Dermis microvascular lymphatic vessel endothelial cell (primary cell): ENCODE measurements around the gene CABLES2. TPM values are rescaled to one million over a fixed set of nuclear protein-coding genes. Genes with fewer than 3 reads are reported as not detected.

Experiments used
- DNase-seq, 2 donors: peaks; one replicate each; pipeline versions ENCODE4 v3.0.0 to v3.0.0-alpha.2; 2010; ENCODE audit warnings: low read depth in 2 of 2
- total RNA-seq: library from RNA; depleted of rRNA; stranded (reverse); fragments of >200 nt; gene quantifications from 2 replicates; pipeline ENCODE4 v1.2.1, GENCODE V29; 2014

CABLES2 gene
- total RNA-seq, 1 donor from 2014 or later = 0.77 TPM

DNA sequence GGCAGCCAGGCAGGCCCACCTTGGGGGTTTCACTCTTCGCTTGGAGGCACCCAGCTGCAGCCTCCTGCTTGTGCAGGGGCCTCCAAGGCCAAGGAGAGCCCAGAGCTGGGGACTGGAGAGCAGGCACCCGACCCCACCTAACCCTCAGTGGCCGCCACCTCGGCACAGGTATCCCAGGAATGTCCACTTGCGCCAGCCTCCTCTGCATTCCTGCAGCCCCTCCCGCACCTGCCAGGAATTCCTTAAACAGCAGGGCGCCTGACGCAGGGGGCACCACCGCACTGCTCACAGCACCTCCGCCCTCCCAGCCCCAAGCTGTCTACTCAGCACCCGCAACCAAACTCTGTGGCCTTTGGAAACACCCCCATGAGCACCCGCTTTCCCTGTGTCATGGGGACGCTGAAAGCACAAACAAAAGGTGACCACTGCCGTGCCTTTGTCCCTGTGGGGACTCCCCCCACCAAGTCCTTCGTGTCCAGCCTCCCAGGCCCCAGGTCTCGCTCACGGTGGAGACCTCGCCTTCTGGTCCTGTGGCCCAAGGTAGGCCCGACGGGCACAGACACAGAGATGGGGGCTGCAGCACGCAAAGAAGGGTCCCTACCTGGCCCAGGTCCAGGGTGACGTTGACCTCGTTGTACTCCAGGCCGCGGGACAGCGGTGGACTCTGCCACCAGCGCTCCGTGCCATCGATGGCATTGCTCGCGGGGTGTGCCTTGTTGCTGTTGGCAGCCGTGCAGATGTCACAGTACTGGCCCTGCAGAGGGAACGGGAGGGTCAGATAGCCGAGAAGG is 45.1 kb downstream of the CABLES2 start:
- no peak for DNase-seq

- no peak for DNase-seq
Measured at GRCh38 chr20:62360854-62361798, 46.0 kb downstream of the CABLES2 start.

GRCh38 chr20:62359491-62360121 is 47.5 kb downstream of the CABLES2 start:
- peak in 1 of 2 donors; percentile 81 for DNase-seq

GRCh38 chr20:62359043-62359490 is 48.0 kb downstream of the CABLES2 start:
- no peak for DNase-seq

DNA sequence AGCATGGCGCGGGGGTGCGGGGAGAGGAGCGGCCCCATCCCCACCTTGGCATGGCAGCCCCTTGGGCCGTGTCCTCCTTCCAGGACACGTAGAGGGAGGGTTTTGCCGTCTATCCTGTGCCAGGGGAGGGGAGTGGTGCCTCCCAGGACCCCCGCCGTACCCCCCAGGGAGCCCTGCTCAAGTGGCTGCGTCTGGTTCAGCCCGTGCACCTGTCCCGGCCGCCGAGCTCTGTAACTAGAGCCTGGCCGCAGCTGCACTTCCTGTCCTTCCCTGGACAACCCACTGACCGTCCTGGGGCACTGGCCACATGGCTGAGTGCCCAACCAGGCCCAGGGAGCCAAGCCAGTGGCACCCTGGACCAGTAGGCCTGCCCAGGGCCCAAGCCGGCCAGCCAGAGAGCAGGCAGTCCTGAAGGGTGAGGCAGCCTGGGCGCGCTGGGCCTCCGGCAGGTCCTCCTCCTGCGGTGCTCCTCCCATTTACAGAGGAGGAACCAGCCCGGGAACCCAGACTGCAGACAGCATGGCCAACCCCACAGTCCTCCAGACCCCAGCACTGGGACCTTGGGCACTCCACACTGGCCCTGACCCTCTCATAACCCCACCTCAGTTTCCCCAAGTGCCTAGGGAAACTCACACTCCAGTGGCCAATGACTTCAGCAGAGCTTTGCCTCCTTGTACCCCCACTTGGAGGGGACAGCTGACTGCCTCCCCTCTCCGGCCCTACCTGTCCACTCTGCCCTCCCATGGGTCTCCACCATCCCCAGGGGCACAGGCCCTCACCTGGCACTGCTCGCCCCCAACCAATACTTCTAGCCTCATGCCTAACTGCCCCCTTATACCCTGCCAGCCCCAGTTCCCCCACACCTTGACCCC is 48.7 kb downstream of the CABLES2 start:
- DNase-seq = peak in 1 of 2 donors; percentile 77

DNA sequence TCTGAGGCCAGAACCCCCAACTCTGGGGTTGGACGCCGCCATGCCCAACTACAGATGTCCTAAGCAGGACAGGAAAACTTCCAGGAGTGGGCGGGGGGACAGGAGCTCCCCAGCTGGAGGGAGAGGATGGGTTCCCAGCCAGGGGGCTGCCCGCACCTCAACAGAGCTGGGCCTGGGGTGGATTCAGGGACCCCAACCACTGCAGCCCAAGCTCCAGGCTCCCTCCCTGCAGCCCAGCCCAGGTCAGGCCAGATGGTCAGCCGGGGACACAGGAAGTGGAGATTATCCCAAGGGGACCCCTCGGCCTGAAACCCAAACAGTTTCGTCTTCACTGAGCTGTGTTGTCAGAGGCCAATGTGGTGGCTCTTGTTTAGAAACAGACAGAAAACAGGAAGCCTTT is 49.4 kb downstream of the CABLES2 start:
- DNase-seq = no peak

GRCh38 chr20:62357187-62357667 is 49.9 kb downstream of the CABLES2 start:
- peak; percentile 43 to 89 for DNase-seq

DNA sequence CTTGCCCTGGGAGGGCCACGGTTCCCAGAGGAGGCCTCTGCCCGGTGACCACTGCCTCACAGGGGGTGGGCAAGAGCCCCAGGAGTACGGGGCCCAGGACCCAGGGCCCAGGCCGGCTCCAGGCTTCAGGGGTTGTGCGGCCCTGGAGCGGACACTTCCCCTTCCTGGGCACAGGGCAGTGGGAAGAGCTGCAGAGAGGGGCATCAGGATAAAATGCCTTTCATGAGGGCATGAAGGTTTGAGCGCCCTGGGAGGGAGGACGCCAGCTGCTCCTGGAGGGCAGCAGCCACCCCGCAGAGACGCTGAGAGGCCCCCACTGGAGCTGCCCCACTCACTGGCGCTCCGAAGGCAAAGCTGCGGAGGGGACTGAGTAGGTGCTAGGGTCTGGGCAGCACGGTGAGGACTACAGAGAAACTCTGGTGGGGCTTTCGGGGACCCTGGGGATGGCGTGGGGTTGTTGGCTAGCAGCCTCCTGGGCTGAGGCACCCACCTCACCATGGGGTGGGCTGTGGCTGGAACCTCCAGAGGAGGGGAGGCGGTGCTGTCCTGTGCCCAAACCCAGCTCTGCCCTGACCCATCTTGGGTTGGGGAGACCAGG is 50.4 kb downstream of the CABLES2 start:
- no peak for DNase-seq

- no peak for DNase-seq
Measured at GRCh38 chr20:62355878-62356588, 51.1 kb downstream of the CABLES2 start.

DNA sequence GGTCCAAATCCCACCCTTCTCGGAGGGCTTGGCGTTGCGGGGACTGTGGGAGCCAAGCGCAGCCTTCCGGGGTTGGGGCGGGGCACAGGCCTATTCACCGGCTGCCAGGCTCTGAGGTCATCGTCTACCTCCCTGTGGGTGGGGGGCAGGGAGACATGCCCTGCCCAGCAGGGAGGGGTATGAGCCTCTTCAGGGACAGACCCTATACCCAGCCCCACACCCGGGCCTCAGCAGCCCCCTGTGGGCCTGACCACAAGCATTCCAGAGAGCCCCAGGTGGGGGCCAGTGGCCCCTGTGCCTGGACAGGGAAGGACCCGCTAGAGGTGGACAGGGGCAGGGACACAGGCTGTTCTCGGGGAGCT is 51.6 kb downstream of the CABLES2 start:
- peak in 1 of 2 donors; percentile 51 for DNase-seq

DNA sequence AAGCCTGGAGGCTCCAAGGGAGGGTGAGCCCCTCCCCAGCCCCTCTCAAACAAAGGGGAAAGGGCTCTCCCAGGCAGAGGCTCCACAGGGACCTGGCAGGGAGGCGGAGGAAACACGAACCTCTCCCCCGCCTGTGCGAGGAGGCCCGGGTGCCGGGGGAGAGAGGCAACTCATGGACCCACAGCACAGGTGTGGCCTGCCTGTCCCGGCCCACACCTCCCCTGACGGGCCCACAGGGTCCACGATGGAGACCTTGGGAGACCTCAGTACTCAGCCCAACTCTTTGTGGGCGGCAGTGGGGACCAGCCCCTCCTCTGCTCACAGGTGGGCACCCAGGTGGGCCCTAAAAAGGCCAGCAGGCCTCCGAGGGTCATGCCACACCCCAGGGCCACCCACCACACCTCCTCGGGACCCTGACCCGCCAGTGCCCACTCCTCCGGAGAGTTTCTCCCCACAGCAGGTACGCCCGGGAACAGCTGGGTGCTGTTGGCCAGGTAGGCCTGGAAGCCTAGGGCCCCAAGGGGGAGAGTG is 52.2 kb downstream of the CABLES2 start:
- DNase-seq = no peak

DNA sequence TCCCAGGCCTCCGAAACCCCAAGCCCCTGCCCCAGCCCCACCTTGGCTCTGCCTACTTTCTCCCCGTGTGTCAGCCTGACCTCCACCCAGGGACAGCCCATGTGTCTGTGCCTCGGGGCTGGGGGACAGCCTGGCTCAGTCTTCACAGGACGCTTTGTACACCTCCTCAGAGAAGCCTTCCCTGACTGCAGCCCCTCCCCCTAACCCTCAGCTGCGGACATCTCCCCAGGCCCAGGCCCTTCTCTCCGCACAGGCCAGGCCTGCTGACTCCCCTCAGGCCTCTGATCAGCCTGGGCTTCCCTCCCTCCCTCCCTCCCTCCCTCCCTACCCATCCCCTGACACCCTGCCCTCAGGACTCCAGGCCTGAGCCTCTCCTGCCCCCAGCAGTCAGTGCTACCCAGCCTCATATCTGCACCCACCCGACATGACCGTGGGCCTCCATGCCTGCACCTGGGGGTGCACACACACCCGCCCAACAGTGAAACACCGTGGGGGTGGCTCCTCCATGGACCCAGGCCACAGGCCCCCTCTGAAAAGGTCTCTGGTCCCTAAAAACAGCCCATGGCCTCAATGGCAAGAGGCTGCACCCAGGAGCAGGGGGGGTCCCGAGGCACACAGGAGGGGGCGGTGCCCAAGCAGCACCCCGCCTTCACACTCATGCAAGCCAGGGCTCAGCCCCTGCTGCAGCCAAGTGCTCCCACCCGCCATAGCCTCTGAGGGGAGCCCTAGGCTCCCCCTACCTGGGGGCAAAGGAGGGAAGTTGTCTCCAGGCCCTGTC is 52.9 kb downstream of the CABLES2 start:
- DNase-seq = no peak

- DNase-seq = no peak
Measured at GRCh38 chr20:62353289-62354030, 53.6 kb downstream of the CABLES2 start.

DNA sequence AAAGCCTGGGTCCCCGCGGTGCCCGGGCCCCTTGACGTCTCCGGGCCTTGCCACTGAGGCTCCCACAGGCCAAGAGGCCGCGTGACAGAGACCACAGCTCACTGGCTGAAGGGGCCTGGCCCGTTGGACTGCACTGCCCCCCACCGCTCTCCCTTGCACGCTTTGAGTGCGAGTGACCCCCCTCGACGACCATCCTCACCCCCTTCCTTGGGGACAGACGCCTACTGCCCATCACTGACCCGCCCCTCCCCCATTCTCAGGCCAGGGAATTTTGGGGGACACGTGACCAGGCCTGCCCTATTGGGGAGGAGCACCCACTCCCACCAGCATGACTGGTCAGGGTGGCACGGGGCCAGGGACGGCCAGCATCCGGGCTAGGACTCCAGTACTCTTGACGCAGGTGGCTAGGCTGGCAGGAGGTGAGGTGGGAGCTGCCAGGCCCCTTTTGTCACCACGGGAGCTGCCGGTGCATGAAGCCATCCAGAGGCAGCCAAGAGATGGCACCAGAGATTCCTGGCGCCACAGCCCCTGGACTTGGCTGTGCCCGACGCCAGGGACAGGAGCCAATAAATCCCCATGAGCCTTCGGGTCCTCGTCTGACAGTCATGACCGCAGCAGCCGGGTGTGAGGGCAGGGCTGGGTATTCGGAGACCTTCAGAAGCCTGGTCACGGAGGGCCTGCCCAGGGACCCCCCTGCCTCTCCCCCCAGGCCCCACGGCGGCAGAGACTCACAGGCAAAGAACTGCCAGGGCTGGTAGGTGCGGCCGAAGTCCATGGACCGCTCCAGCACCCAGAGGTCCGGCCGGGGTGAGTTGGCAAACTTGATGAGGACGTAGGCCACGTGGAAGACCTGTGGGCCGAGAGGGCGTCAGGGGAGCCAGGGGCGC is 54.4 kb downstream of the CABLES2 start:
- no peak for DNase-seq

DNA sequence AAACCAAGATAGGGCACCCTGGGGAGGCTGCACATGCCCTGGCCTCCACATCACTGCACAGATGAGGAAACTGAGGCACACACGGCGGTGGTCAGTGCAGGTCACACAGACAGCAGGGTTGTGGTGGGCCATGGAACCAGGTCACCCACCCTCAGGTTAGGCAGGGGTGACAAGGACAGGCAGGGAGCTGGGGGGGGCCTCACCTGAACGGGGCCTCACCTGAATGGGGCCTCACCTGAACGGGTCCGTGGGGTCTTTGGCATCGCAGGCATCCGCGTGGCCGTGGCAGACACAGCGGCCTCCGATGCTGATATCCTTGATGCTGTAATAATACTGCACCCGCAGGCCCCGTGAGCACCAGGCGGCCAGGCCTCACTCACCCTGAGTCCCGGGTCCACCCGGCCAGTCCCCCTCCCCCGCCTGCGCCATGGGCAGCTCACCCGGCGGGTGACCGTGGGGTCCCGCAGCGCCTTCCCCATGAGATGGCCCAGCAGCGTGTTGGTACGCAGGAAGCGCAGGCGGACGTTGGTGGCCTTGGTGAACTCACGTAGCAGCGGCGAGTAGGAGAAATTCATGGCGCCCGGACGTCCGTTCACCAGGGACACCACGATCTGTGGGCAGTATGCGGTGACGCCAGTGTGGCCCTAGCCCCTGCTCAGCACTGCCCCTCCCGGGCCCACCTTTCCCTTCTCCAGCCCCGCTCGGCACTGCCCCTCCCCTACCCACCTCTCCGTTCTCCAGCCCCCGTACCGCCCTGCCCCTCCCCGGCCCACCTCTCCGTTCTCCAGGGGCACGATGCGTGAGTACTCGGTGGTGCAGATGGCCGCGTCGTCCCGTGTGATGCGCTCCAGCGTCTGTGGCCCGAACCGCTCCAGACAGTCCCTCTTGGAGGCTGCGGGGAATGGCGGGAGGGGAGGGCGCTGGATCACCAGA is 55.4 kb downstream of the CABLES2 start:
- DNase-seq = no peak
